Spinal cord (tissue), 10 donors: ENCODE data around the gene GFY. TPM values are rescaled to one million over a fixed set of nuclear protein-coding genes. Genes with fewer than 3 reads are reported as not detected.
A peak's percentile ranks its signal among the peaks of the same experiment; 100 is the strongest.

Source experiments
- DNase-seq, 6 donors: peaks; one replicate each; pipeline versions ENCODE4 v3.0.0 to v3.0.0-alpha.2; 2013 to 2015; ENCODE audit warnings: low spot score in 6 of 6, low read depth in 4 of 6
- H3K27ac ChIP-seq: one replicate; pipeline ENCODE4 v1.5.1; 2013; ENCODE audit warnings: low read depth, low read length, control low read depth
- H3K27me3 ChIP-seq: one replicate; pipeline ENCODE4 v1.6.1; 2013; ENCODE audit warnings: low read length; ENCODE audit not compliant: control insufficient read depth, insufficient read depth
- H3K36me3 ChIP-seq: one replicate; pipeline ENCODE4 v1.6.1; 2013; ENCODE audit warnings: low read length; ENCODE audit not compliant: control insufficient read depth, insufficient read depth
- H3K4me1 ChIP-seq: one replicate; pipeline ENCODE4 v1.6.1; 2013; ENCODE audit warnings: low read length; ENCODE audit not compliant: control insufficient read depth, insufficient read depth
- H3K4me3 ChIP-seq: one replicate; pipeline ENCODE4 v1.5.1; 2013; ENCODE audit warnings: low read depth, low read length, control low read depth
- H3K9me3 ChIP-seq: one replicate; pipeline ENCODE4 v1.6.1; 2013; ENCODE audit warnings: low read length; ENCODE audit not compliant: control insufficient read depth, insufficient read depth
- WGBS: methylation state at CpG from one replicate; pipeline ENCODE4 v1.1.5; 2013; ENCODE audit warnings: missing lambda C conversion rate; ENCODE audit not compliant: insufficient coverage; 5-methylcytosine and 5-hydroxymethylcytosine counted together
- polyA plus RNA-seq, 2 donors: library from polyadenylated mRNA; unstranded; fragments of 120-200 nt; gene quantifications; one replicate each; pipeline ENCODE4 v1.2.1, GENCODE V29; 2013; ENCODE audit not compliant: insufficient read length in 2 of 2
- total RNA-seq, 2 donors: library from RNA; depleted of rRNA in 1 of 2; stranded (reverse); fragments of 120-200 nt in 1 of 2; fragments of >200 nt in 1 of 2; gene quantifications; one replicate each; pipeline versions ENCODE4 v1.2.3 to v1.2.4, GENCODE V29; 2013 to 2014
- donor health status: healthy.

Gene GFY
- total and polyA plus RNA-seq, 4 donors = 0.54 TPM; not detected in 2

GRCh38 chr19:49417088-49417487 lies 8.1 kb upstream of the GFY start:
- Histone ChIP-seq H3K9me3 (no peaks in the 10 kb centered on the region), H3K4me3 (no peak overlapping the region), H3K27ac (no peak overlapping the region), H3K27me3 (peaks cover 51% of the 10 kb centered on the region), H3K4me1 (peaks cover 16% of the 10 kb centered on the region), H3K36me3 (no peaks in the 10 kb centered on the region)
- DNase-seq = no peak
- 29% methylated on average over 5 of the region's 7 CpGs for WGBS

- Histone ChIP-seq H3K36me3 (no peaks in the 10 kb centered on the region), H3K4me1 (peaks cover 25% of the 10 kb centered on the region), H3K9me3 (no peaks in the 10 kb centered on the region), H3K27me3 (peaks cover 65% of the 10 kb centered on the region), H3K27ac (no peak overlapping the region), H3K4me3 (no peak overlapping the region)
- WGBS = 67% methylated on average over 1 of the region's 5 CpGs
- peak in 1 of 6 donors; percentile 91 for DNase-seq
These were observed 6.7 kb upstream of the GFY start for GRCh38 chr19:49418511-49418910.

GRCh38 chr19:49419173-49419572 lies 6.0 kb upstream of the GFY start:
- no peak overlapping the region for H3K27ac ChIP-seq
- H3K27me3 ChIP-seq = peaks cover 71% of the 10 kb centered on the region
- H3K4me1 ChIP-seq = peaks cover 24% of the 10 kb centered on the region
- WGBS = 90% methylated on average over 1 of the region's 2 CpGs
- no peaks in the 10 kb centered on the region for H3K9me3 ChIP-seq
- no peak overlapping the region for H3K4me3 ChIP-seq
- H3K36me3 ChIP-seq = no peaks in the 10 kb centered on the region
- no peak for DNase-seq

DNA sequence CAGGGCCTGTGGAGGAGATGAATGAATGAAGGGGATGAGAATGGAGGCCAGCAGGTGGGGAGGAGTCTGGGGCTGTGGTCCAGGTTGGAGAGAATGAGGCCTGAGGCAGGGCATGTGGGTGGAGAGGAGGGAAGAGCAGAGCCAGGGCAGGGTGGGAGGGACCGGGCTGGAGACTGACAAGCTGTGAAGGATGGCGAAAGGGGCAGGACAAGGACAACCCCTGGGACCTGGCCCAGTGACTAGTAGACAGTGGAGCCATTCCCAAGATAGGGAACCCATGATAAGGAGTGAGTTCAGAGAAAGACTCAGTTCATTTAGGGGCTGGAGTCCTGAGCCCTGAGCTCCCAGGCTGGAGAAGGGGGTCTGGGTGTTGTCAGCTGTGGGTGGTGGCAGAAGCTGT lies 5.0 kb upstream of the GFY start:
- Histone ChIP-seq H3K4me3 (no peak overlapping the region), H3K9me3 (no peaks in the 10 kb centered on the region), H3K27ac (no peak overlapping the region), H3K27me3 (peaks cover 82% of the 10 kb centered on the region), H3K4me1 (peaks cover 24% of the 10 kb centered on the region), H3K36me3 (no peaks in the 10 kb centered on the region)
- 39% methylated on average over 2 of the region's 2 CpGs for WGBS
- DNase-seq = no peak

DNA sequence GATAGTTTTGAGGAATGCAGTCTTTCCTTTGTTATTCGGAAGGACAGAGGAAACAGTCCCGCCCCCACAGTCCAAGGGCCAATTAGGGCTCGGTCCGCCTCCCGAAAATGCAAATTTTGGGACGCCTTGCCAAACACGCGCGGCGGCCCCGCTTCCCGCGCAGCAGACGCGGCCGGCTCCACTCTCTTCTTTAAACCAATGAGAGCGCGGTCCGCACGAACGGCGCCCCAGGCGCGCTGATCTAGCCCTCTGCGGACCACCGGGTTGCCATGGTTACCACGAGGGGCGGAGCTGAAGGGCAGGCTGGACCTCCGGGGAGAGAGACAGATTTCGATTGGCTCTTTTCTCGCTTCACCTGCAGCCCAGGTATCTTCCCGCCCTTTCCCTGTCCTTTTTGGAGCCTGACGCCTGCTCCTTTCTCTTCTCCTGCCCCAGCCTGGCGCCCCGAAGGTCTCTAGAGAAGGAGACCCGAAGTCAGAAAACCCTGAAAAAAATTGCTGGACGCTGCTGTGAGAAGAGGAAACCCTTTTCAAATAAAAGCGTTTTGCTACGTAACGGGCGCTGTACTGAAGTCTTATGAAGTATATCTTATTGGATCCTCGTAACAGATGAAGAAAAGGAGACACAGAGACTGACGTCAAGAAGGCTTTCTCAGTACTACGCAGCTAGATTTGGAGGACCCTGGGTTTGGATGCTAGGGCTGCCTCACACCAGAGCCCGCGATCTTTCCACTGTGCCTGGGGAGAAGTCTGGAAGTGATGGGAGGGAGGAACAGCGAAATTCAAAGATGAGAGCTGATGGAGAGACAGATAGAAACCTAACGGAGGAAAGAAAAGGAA lies 3.9 kb upstream of the GFY start:
- H3K4me1 ChIP-seq = peaks cover 26% of the 10 kb centered on the region
- DNase-seq = peak in 2 of 6 donors; percentile 81 to 82

DNA sequence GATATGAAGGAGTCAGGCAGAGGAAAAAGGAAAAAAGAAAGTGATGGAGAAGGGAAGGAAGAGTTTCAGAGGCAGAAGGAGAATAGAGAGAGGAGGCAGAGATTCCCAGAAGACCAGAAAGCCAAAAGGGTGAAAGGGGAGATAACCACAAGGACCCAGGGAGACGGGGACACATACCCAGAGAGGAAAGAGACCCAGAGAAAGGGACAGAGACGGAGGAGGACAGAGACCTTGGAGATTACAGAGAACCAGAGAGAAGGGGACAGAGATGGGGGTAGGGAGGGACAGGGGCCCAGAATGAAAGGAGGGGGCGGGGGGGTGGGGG lies 3.3 kb upstream of the GFY start:
- Histone ChIP-seq H3K27me3 (peaks cover 94% of the 10 kb centered on the region), H3K36me3 (no peaks in the 10 kb centered on the region), H3K9me3 (no peaks in the 10 kb centered on the region), H3K4me3 (no peak overlapping the region), H3K27ac (no peak overlapping the region), H3K4me1 (peaks cover 30% of the 10 kb centered on the region)
- DNase-seq = no peak
- WGBS = 34% methylated on average over 2 of the region's 3 CpGs

More for the DNA sequence above, 3.9 kb upstream of the GFY start:
- Histone ChIP-seq H3K36me3 (no peaks in the 10 kb centered on the region), H3K27ac (no peak overlapping the region), H3K27me3 (peaks cover 92% of the 10 kb centered on the region), H3K9me3 (no peaks in the 10 kb centered on the region), H3K4me3 (no peak overlapping the region)
- WGBS = 8% methylated on average over 41 of the region's 48 CpGs

DNA sequence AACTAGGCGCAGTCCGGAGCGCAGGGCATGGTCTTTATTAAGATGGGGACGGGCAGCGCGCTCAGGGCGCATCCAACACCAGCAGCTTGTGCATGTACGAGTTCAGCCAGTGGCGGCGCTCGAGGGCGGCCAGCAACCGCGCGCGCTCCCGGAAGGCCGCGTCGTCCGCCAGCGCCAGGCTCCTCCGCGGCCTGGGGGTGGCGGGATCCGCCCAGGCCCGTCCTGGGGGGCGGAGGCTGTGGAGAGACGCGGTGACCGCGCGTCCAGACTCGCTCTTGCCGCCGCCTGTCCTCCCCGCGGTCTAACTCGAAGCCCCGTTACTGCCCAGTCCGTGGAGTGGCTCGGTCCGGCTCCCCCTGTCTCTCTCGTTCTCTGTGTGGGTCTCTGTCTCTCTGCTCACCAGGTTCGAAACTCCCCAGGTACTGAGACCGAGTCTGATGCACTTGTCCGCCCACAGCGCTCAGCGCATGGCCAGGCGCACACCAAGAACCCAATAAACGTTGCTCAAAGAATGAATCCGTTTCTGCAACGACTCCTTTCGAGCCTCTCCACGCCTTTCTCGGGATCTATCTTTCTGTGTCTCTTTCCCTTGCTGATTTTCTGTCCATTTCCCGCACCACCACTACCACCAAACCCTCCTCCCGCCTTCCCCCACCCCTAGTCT lies 2.6 kb upstream of the GFY start:
- Histone ChIP-seq H3K4me3 (no peak overlapping the region), H3K27me3 (peaks cover 95% of the 10 kb centered on the region), H3K36me3 (no peaks in the 10 kb centered on the region), H3K9me3 (no peaks in the 10 kb centered on the region), H3K4me1 (peaks cover 31% of the 10 kb centered on the region), H3K27ac (no peak overlapping the region)
- 2% methylated on average over 58 of the region's 58 CpGs for WGBS
- peak in 2 of 6 donors; percentile 42 to 60 for DNase-seq

- DNase-seq = no peak
- Histone ChIP-seq H3K27ac (no peak within 1 kb of the TSS), H3K4me1 (peaks cover 39% of the 10 kb centered on the region), H3K4me3 (no peak within 1 kb of the TSS), H3K9me3 (no peaks in the 10 kb centered on the region), H3K27me3 (peaks cover 97% of the 10 kb centered on the region), H3K36me3 (no peaks in the 10 kb centered on the region)
- 4% methylated on average over 34 of the region's 42 CpGs for WGBS
These were observed 1.9 kb upstream of the GFY start, which contains the start of gene PTH2 for GRCh38 chr19:49423071-49423984. Gene PTH2, minus strand, starts transcription at chr19:49423441. Its CDS starts 102 bp downstream, at chr19:49423339.

DNA sequence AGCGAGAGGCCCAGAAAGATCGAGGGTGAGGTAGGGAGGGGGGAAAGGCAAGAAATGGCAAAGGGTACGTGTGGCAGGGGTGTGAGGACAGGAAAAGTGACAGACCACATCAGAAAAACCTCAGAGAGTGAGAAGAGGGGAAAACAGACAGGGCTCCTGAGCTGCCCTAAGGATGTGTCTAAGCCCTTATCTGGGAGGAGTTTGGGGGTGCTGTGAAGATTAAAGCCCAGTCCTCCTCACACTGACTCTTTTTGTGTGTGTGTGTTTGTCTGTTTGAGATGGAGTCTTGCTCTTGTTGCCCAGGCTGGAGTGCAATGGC lies 1.2 kb upstream of the GFY start:
- peaks cover 42% of the 10 kb centered on the region for H3K4me1 ChIP-seq
- H3K27ac ChIP-seq = no peak overlapping the region
- H3K27me3 ChIP-seq = peaks cover 98% of the 10 kb centered on the region
- WGBS = 0% methylated on average over 3 of the region's 3 CpGs
- no peaks in the 10 kb centered on the region for H3K36me3 ChIP-seq
- DNase-seq = no peak
- H3K4me3 ChIP-seq = no peak overlapping the region
- H3K9me3 ChIP-seq = no peaks in the 10 kb centered on the region
